K562 (cell line): ENCODE data around the gene TMEM187. TPM values are rescaled to one million over a fixed set of nuclear protein-coding genes. Genes with fewer than 3 reads are reported as not detected.
A peak's percentile ranks its signal among the peaks of the same experiment; 100 is the strongest.

Experiments used
- BCL6 ChIP-seq: fragments of 250-450 bp; sonication (Bioruptor Pico); IDR thresholded peaks from 2 replicates; pipeline ENCODE4 v1.4.0; 2020
- EP400 ChIP-seq: fragments of 450-650 bp; IDR thresholded peaks from 2 replicates; pipeline ENCODE4 v1.6.1; 2017; ENCODE audit warnings: antibody characterized with exemption, mild to moderate bottlenecking, moderate library complexity
- HNRNPL ChIP-seq: fragments of 200-400 bp; formaldehyde crosslinking; IDR thresholded peaks from 2 replicates; pipeline ENCODE4 v1.6.1; 2017; ENCODE audit warnings: low read depth, mild to moderate bottlenecking, low read length
- JUND ChIP-seq, 2 experiments: IDR thresholded peaks; 2 replicates in 1 of 2; 3 replicates in 1 of 2; pipeline ENCODE4 v1.6.1; 2011; ENCODE audit warnings: borderline replicate concordance in 2 of 2, low read depth in 2 of 2, low read length in 2 of 2, improper control_type of control experiment in 1 of 2, missing biosample characterization in 1 of 2, missing genetic modification characterization in 1 of 2, missing genetic modification reagents in 1 of 2
- KLF16 ChIP-seq: IDR thresholded peaks from 2 replicates; pipeline ENCODE4 v1.6.1; 2016; ENCODE audit warnings: antibody characterized with exemption
- MYC ChIP-seq, 2 experiments: fragments of 250-450 bp in 1 of 2; sonication (Bioruptor Pico) in 1 of 2; IDR thresholded peaks; 2 replicates each; pipeline versions ENCODE4 v1.5.1 to v1.6.1; 2012 to 2021; ENCODE audit warnings: low read depth in 2 of 2, borderline replicate concordance in 1 of 2, improper control_type of control experiment in 1 of 2, low read length in 1 of 2, mild to moderate bottlenecking in 1 of 2, moderate library complexity in 1 of 2
- PHF20 ChIP-seq: fragments of 450-650 bp; IDR thresholded peaks from 2 replicates; pipeline ENCODE4 v1.6.1; 2018; ENCODE audit not compliant: partially characterized antibody
- POLR2AphosphoS5 ChIP-seq: IDR thresholded peaks from 2 replicates; pipeline ENCODE4 v1.6.1; 2011; ENCODE audit warnings: mild to moderate bottlenecking, low read depth, low read length, moderate library complexity; ENCODE audit not compliant: control insufficient read depth, insufficient read depth
- SP1 ChIP-seq: sonication (generic); formaldehyde crosslinking; IDR thresholded peaks from 2 replicates; pipeline ENCODE4 v1.8.1; 2022; ENCODE audit warnings: mild to moderate bottlenecking, missing genetic modification reagents
- TEAD4 ChIP-seq, 2 experiments: sonication (generic) in 1 of 2; formaldehyde crosslinking in 1 of 2; IDR thresholded peaks; 2 replicates each; pipeline versions ENCODE4 v1.6.1 to v1.8.0; 2012 to 2022; ENCODE audit warnings: borderline replicate concordance in 1 of 2, inconsistent platforms in 1 of 2, low read length in 1 of 2, mild to moderate bottlenecking in 1 of 2, missing genetic modification reagents in 1 of 2
- TFAM ChIP-seq: fragments of 250-450 bp; sonication (Bioruptor Pico); conservative IDR thresholded peaks from 2 replicates; pipeline ENCODE4 v1.5.0; 2021; ENCODE audit warnings: mild to moderate bottlenecking, moderate library complexity
- THRAP3 ChIP-seq: fragments of 450-650 bp; IDR thresholded peaks from 2 replicates; pipeline ENCODE4 v1.6.1; 2016; ENCODE audit warnings: mild to moderate bottlenecking, inconsistent platforms, borderline replicate concordance
- USF1 ChIP-seq: sonication (generic); formaldehyde crosslinking; IDR thresholded peaks from 2 replicates; pipeline ENCODE4 v1.9.0; 2022; ENCODE audit warnings: mild to moderate bottlenecking, missing genetic modification reagents
- ZBTB33 ChIP-seq: sonication (generic); formaldehyde crosslinking; IDR thresholded peaks from 2 replicates; pipeline ENCODE4 v1.8.1; 2023; ENCODE audit warnings: mild to moderate bottlenecking, missing genetic modification reagents
- ZNF445 ChIP-seq: fragments of 250-450 bp; sonication (Bioruptor Pico); IDR thresholded peaks from 2 replicates; pipeline ENCODE4 v1.4.0; 2020; ENCODE audit warnings: low read depth, mild to moderate bottlenecking, moderate library complexity
- ZNF766 ChIP-seq: fragments of 200-800 bp; sonication (Bioruptor generic); conservative IDR thresholded peaks from 2 replicates; pipeline ENCODE4 v1.6.1; 2016; ENCODE audit warnings: missing genetic modification characterization, missing compliant biosample characterization
- polyA plus RNA-seq, 8 experiments: library from polyadenylated mRNA; depleted of rRNA in 4 of 8; stranded (reverse) in 5 of 8; unstranded in 3 of 8; fragments of >200 nt; fragmentation: Nextera tagmentation in 2 of 8; fragmentation: Illumina TruSeq in 1 of 8; extraction: Ambion mirVana in 2 of 8; extraction: Trizol in 1 of 8; gene quantifications; 2 replicates each; pipeline versions ENCODE4 v1.2.1 to v1.2.3, GENCODE V29; 2011 to 2014; ENCODE audit warnings: inconsistent platforms in 1 of 8, missing spikeins in 1 of 8
- total RNA-seq, 7 experiments: library from RNA; depleted of rRNA in 6 of 7; stranded (reverse); fragments of >200 nt in 6 of 7; fragmentation: Illumina TruSeq in 2 of 7; extraction: Trizol in 2 of 7; gene quantifications; 2 replicates each; pipeline versions ENCODE4 v1.2.1 to v1.2.3, GENCODE V29; 2011 to 2021; ENCODE audit warnings: low replicate concordance in 1 of 7
- TF ChIP-seq, protein P1 (sequence below): fragments of 250-450 bp; sonication (Bioruptor Pico); IDR thresholded peaks from 2 replicates; pipeline ENCODE4 v1.4.0; 2020
- TF ChIP-seq, protein P2 (sequence below): fragments of 450-650 bp; formaldehyde crosslinking; IDR thresholded peaks from 2 replicates; pipeline ENCODE4 v1.4.0; 2022; ENCODE audit warnings: missing genetic modification characterization

The TMEM187 gene
- total and polyA plus RNA-seq, 9 of the 15 experiments (the other 6 are each of a cell fraction or from before 2014, with no cell fraction given): 0.13 to 6.4 (median 1.6) TPM

DNA sequence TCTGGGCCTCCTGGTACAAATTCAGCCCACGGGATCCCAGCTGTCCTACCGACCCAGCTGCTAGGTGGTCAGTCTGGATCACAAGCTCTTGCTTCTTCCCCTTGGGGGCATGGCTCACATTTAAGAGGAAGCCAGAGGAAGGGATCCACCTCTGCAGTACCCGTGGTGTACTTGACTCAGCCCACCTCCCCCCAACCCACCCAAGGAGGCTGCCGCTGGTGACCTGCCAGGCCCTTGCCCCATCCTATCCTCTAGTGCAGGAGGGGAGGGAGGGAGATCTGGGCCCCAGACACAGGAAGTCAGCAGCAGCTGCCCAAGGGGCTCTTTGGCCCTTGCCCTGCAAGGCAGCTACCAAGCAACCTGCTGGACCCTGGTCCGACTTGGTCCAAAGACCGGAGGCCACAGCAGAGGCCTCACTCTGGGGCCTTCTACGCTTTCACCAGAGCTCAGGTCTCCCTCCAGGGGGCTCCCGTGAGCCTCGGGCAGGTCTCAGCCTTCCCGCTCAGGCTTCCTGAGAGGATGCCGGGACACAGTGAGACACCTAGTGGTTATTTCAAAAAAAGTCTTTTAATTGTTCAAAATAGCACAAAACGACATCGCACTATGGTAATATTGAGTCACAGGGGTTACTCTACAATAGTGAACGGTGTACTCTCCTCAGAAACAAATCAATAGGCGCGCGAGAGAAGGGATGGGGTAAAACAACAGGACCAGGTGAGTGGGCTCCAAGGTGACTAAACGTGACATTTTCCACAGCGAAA, 25.4 kb upstream of the TMEM187 start (continued):
- no peak for TF ChIP-seq BCL6 (CRISPR knock-in tag)
- TF ChIP-seq EP400: 0 out of 2 replicates have a peak, but pooled peaks have one; percentile 11
- no peak for TF ChIP-seq SP1 (CRISPR knock-in tag)
- TF ChIP-seq MYC (IDR thresholded peaks at IDR 0.05; ENCODE audit: low read depth, low read length): 0 out of 2 replicates have a peak, but pooled peaks have one; percentile 35
- TF ChIP-seq MYC (CRISPR knock-in tag; IDR thresholded peaks at IDR 0.05; ENCODE audit: borderline replicate concordance, low read depth): no peak
- TF ChIP-seq TEAD4 (IDR thresholded peaks at IDR 0.05; ENCODE audit: low read length): peak; percentile 43; the same call in 1 of the 2 replicates
- no peak for TF ChIP-seq TEAD4 (CRISPR knock-in tag; IDR thresholded peaks at IDR 0.05; ENCODE audit: borderline replicate concordance)
- TF ChIP-seq POLR2AphosphoS5: peak; percentile 73; the same call in 1 of the 2 replicates
- TF ChIP-seq, protein P1, sequence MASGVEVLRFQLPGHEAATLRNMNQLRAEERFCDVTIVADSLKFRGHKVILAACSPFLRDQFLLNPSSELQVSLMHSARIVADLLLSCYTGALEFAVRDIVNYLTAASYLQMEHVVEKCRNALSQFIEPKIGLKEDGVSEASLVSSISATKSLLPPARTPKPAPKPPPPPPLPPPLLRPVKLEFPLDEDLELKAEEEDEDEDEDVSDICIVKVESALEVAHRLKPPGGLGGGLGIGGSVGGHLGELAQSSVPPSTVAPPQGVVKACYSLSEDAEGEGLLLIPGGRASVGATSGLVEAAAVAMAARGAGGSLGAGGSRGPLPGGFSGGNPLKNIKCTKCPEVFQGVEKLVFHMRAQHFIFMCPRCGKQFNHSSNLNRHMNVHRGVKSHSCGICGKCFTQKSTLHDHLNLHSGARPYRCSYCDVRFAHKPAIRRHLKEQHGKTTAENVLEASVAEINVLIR (CRISPR knock-in tag): no peak
- TF ChIP-seq ZNF445 (CRISPR knock-in tag): no peak
- TF ChIP-seq PHF20: no peak
- peak; percentile 55; the same call in 1 of the 2 replicates for TF ChIP-seq JUND (IDR thresholded peaks at IDR 0.05; ENCODE audit: borderline replicate concordance, low read depth, low read length)
- no peak for TF ChIP-seq JUND (tag; IDR thresholded peaks at IDR 0.05; ENCODE audit: borderline replicate concordance, low read depth, low read length)
- peak; percentile 31; the same call in 1 of the 2 replicates for TF ChIP-seq ZNF766 (CRISPR knock-in tag)
- TF ChIP-seq THRAP3: 0 out of 2 replicates have a peak, but pooled peaks have one; percentile 38
- TF ChIP-seq ZBTB33 (CRISPR knock-in tag): no peak
- TF ChIP-seq USF1 (CRISPR knock-in tag): no peak
- no peak for TF ChIP-seq TFAM (CRISPR knock-in tag)
- no peak for TF ChIP-seq HNRNPL
- TF ChIP-seq, protein P2, sequence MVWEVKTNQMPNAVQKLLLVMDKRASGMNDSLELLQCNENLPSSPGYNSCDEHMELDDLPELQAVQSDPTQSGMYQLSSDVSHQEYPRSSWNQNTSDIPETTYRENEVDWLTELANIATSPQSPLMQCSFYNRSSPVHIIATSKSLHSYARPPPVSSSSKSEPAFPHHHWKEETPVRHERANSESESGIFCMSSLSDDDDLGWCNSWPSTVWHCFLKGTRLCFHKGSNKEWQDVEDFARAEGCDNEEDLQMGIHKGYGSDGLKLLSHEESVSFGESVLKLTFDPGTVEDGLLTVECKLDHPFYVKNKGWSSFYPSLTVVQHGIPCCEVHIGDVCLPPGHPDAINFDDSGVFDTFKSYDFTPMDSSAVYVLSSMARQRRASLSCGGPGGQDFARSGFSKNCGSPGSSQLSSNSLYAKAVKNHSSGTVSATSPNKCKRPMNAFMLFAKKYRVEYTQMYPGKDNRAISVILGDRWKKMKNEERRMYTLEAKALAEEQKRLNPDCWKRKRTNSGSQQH (CRISPR knock-in tag): no peak
- peak; percentile 69; the same call in 1 of the 2 replicates for TF ChIP-seq KLF16
